ENCODE measurements around the gene SRMS.

SRMS gene

GRCh38 chr20:63497138-63497945 is 50.2 kb downstream of the SRMS start:
- no peak for TF ChIP-seq CTCF (IDR thresholded peaks at IDR 0.05)

- TF ChIP-seq CTCF (IDR thresholded peaks at IDR 0.05), result no peak
These were observed 50.9 kb downstream of the SRMS start for GRCh38 chr20:63496596-63497120.

GRCh38 chr20:63495741-63496595 is 51.6 kb downstream of the SRMS start:
- TF ChIP-seq CTCF (IDR thresholded peaks at IDR 0.05), result peak; percentile 99

GRCh38 chr20:63495167-63495720 is 52.3 kb downstream of the SRMS start:
- no peak for TF ChIP-seq CTCF (IDR thresholded peaks at IDR 0.05)

- no peak for TF ChIP-seq CTCF (IDR thresholded peaks at IDR 0.05)
These were observed 53.0 kb downstream of the SRMS start for GRCh38 chr20:63494420-63495166.

- TF ChIP-seq CTCF (IDR thresholded peaks at IDR 0.05), result no peak
These were observed 53.5 kb downstream of the SRMS start for GRCh38 chr20:63494084-63494419.

GRCh38 chr20:63493563-63494020 is 54.0 kb downstream of the SRMS start:
- no peak for TF ChIP-seq CTCF (IDR thresholded peaks at IDR 0.05)

Data from LNCAP (cell line).